Measurements from ENCODE around the gene CDH2. TPM values are rescaled to one million over a fixed set of nuclear protein-coding genes. Genes with fewer than 3 reads are reported as not detected.

The CDH2 gene
- total and polyA plus RNA-seq, 7 donors: 0.04 to 4.8 (median 0.52) TPM

DNA sequence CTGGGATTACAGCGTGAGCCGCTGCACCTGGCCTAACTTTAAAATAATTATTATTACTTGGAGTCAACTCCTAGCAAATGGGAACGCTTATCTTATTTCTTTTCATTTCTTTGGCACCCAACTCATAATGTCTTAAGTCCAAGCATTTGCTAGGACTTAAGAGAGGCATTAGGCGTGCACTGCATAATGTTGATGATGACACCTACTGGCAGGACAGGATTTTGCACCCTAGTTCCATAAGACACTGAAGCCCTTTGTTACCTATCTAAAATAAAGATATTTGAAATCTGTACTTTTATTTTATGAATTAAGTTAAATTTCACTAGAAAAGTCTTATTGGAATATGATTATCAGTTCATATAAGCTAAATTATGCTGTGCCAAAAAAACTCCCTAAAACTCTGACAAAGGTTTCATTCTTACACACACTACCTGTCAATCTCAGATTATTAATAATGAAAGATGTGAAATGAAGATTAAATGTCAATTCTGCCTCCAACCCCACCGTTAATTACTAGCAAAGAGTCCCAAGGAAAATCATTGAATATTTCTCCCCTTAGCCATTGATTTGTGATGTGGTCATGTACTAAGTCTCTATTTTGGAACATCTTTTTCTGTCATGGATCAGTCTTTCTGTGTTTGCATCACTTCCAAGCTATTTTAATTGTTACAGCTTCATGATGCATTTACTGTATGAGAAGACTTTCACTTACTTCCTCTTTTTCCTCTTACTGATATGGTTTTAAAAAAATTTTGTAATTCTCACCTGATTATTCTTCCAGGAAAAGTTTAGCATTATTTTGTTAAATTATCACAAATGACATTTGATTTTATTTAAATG, 12.7 kb upstream of the CDH2 start:
- ATAC-seq (no peak), DNase-seq (no peak)
- intact Hi-C loops (cut with DNase I): no loop called here
- WGBS, 3 donors: 66 to 69% (median 66%) methylated on average over 5 of the region's 5 CpGs
- no peaks in the 10 kb centered on the region for H3K9me3 ChIP-seq
- H3K4me3 ChIP-seq: no peak overlapping the region
- no peaks in the 10 kb centered on the region for H3K4me1 ChIP-seq
- no peaks in the 10 kb centered on the region for H3K36me3 ChIP-seq (ENCODE audit: insufficient read depth in 1 of 2, low read depth in 1 of 2)
- no peaks in the 10 kb centered on the region for H3K27me3 ChIP-seq (ENCODE audit: insufficient read depth in 3 of 3, low read length in 2 of 3)
- no peak overlapping the region for H3K27ac ChIP-seq
- TF ChIP-seq, protein P1, sequence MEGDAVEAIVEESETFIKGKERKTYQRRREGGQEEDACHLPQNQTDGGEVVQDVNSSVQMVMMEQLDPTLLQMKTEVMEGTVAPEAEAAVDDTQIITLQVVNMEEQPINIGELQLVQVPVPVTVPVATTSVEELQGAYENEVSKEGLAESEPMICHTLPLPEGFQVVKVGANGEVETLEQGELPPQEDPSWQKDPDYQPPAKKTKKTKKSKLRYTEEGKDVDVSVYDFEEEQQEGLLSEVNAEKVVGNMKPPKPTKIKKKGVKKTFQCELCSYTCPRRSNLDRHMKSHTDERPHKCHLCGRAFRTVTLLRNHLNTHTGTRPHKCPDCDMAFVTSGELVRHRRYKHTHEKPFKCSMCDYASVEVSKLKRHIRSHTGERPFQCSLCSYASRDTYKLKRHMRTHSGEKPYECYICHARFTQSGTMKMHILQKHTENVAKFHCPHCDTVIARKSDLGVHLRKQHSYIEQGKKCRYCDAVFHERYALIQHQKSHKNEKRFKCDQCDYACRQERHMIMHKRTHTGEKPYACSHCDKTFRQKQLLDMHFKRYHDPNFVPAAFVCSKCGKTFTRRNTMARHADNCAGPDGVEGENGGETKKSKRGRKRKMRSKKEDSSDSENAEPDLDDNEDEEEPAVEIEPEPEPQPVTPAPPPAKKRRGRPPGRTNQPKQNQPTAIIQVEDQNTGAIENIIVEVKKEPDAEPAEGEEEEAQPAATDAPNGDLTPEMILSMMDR (IDR thresholded peaks at IDR 0.05): peak; percentile 21

DNA sequence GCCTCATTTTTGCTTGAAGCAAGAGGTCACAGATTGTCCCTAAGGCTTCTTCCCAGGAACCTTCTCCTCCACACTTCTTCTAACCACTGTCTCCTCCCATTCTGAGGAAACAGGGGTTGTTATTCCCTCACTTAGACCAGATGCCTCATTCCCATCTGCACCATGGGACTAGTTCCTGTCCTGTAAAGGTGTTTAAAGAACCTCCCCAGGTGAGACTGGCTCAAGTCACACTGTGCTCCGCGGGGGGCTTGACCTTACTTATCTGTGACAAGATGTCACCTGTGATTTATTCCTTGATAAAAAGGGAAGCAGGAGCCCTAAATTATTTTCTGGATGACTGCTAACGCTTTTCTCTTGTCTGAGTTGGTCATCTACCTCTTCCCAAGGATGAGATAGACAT, 8.2 kb upstream of the CDH2 start:
- no peak for ATAC-seq
- no peak for DNase-seq
- H3K4me1 ChIP-seq: no peaks in the 10 kb centered on the region
- H3K27me3 ChIP-seq (ENCODE audit: insufficient read depth in 3 of 3, low read length in 2 of 3): peaks cover 0 to 7% (median 0%) of the 10 kb centered on the region in 3 donors
- intact Hi-C loops (cut with DNase I): no loop called here
- H3K4me3 ChIP-seq: no peak overlapping the region
- no peaks in the 10 kb centered on the region for H3K36me3 ChIP-seq (ENCODE audit: insufficient read depth in 1 of 2, low read depth in 1 of 2)
- no peak overlapping the region for H3K27ac ChIP-seq
- TF ChIP-seq, protein P1 (IDR thresholded peaks at IDR 0.05): no peak
- WGBS, 3 donors: 82 to 87% (median 86%) methylated on average over 3 of the region's 3 CpGs
- no peaks in the 10 kb centered on the region for H3K9me3 ChIP-seq

DNA sequence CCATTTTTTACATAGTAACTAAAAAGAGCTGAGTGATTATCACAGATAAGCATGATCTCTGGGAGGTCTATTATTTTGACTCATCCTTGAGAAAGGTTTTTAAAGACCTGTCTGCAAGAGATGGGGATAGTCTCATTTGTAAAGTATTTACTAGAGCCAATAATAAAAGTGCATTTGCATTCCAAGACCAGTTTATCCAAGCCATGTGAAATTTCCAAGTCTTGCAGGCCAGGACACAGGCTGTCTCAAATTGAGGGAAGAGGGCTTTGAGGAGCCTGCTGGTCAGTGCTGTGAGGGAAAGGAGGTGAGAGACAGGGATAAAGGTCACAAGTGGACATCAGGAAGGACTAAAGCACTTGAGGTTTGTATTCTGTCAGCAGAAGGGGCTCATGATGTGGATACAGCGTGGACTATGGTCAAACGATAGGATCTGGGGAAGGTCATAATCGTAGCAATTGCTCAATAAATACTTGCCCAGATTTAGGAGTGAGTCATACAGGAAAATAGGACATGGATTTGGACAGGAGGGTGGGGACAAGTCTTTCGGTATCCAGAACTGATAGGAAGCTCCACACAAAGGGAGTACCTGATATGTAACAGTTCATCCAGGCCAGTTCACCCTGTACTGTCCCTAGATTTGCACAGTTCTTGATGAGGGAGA, 6.6 kb upstream of the CDH2 start:
- TF ChIP-seq, protein P1 (IDR thresholded peaks at IDR 0.05): no peak
- WGBS, 3 donors: 70 to 84% (median 71%) methylated on average over 4 of the region's 4 CpGs
- no peaks in the 10 kb centered on the region for H3K4me1 ChIP-seq
- H3K4me3 ChIP-seq: no peak overlapping the region
- ATAC-seq: peak in 1 of 4 donors; percentile 22
- H3K36me3 ChIP-seq (ENCODE audit: insufficient read depth in 1 of 2, low read depth in 1 of 2): no peaks in the 10 kb centered on the region
- H3K9me3 ChIP-seq: no peaks in the 10 kb centered on the region
- H3K27ac ChIP-seq: no peak overlapping the region
- peaks cover 0 to 20% (median 0%) of the 10 kb centered on the region in 3 donors for H3K27me3 ChIP-seq (ENCODE audit: insufficient read depth in 3 of 3, low read length in 2 of 3)
- DNase-seq: no peak
- intact Hi-C loops (cut with DNase I): no loop called here

DNA sequence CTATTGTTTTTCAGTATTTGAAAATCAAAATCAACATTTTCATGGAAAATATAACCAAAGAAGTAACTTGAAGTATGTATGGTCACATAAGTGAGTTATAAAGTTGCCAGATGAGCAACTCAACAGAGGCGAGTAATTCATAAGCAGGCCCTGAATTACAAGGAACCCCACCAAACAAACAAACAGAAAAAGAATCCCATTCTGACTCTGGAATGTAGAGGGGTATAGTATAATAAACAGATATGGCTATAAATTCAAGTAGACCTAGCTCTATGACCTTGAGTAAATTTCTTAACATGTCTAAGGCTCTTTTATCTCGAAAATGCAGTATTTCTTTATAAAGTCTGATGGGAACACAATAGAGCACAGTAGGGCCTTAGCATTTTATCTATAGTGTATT, 4.7 kb upstream of the CDH2 start:
- Histone ChIP-seq H3K9me3 (no peaks in the 10 kb centered on the region), H3K27ac (no peak overlapping the region), H3K4me1 (no peaks in the 10 kb centered on the region), H3K36me3 (ENCODE audit: insufficient read depth in 1 of 2, low read depth in 1 of 2) (no peaks in the 10 kb centered on the region), H3K4me3 (no peak overlapping the region), H3K27me3 (ENCODE audit: insufficient read depth in 3 of 3, low read length in 2 of 3) (peaks cover 0 to 28% (median 4%) of the 10 kb centered on the region in 3 donors)
- ATAC-seq (no peak), DNase-seq (no peak)
- intact Hi-C loops (cut with DNase I): no loop called here
- WGBS, 3 donors: 69 to 77% (median 71%) methylated on average over 2 of the region's 2 CpGs
- TF ChIP-seq, protein P1 (IDR thresholded peaks at IDR 0.05): no peak
